DND-41 (cell line): ENCODE results near the gene EGFLAM.

ENCODE experiments used
- ATAC-seq: fragments of 200-7000 bp; cut with Tn5 transposase; 3 replicates; pipeline ENCODE4 v1.9.1; 2021; ENCODE audit warnings: low read depth; ENCODE audit not compliant: insufficient read depth
- DNase-seq: peaks from one replicate; pipeline ENCODE4 v3.0.0-alpha.2; 2020
- H2AFZ ChIP-seq: 2 replicates; pipeline ENCODE4 v1.6.0; 2012; ENCODE audit warnings: low read depth, low read length
- H3K27ac ChIP-seq: 2 replicates; pipeline ENCODE4 v1.5.1; 2012; ENCODE audit warnings: low read length, inconsistent platforms
- H3K27me3 ChIP-seq: fragments of 200-600 bp; sonication (generic); 2 replicates; pipeline ENCODE4 v1.6.0; 2012; ENCODE audit warnings: low read length, mild to moderate bottlenecking, inconsistent platforms; ENCODE audit not compliant: insufficient read depth, poor library complexity
- H3K36me3 ChIP-seq: 2 replicates; pipeline ENCODE4 v1.5.1; 2012; ENCODE audit warnings: low read length, inconsistent platforms; ENCODE audit not compliant: insufficient read depth
- H3K4me1 ChIP-seq: 2 replicates; pipeline ENCODE4 v1.5.1; 2012; ENCODE audit warnings: mild to moderate bottlenecking, low read length; ENCODE audit not compliant: insufficient read depth
- H3K4me2 ChIP-seq: 2 replicates; pipeline ENCODE4 v1.6.0; 2012; ENCODE audit warnings: mild to moderate bottlenecking, moderate library complexity, low read length, inconsistent platforms; ENCODE audit not compliant: insufficient read depth
- H3K4me3 ChIP-seq, 2 experiments: fragments of 200-600 bp in 1 of 2; shearing (Covaris generic) in 1 of 2; 2 replicates each; pipeline ENCODE4 v1.5.1; 2012 to 2016; ENCODE audit warnings: inconsistent platforms in 2 of 2, low read length in 2 of 2, mild to moderate bottlenecking in 2 of 2, low read depth in 1 of 2, moderate library complexity in 1 of 2
- H3K79me2 ChIP-seq: 2 replicates; pipeline ENCODE4 v1.6.0; 2012; ENCODE audit warnings: low read length, inconsistent platforms; ENCODE audit not compliant: insufficient read depth
- H3K9ac ChIP-seq: 2 replicates; pipeline ENCODE4 v1.6.0; 2012; ENCODE audit warnings: low read depth, mild to moderate bottlenecking, inconsistent platforms, low read length, moderate library complexity
- H3K9me3 ChIP-seq: 2 replicates; pipeline ENCODE4 v1.5.1; 2012; ENCODE audit warnings: low read length, moderate library complexity, mild to moderate bottlenecking, inconsistent platforms; ENCODE audit not compliant: insufficient read depth, severe bottlenecking
- H4K20me1 ChIP-seq: 2 replicates; pipeline ENCODE4 v1.6.0; 2012; ENCODE audit warnings: low read length; ENCODE audit not compliant: insufficient read depth
- CTCF ChIP-seq: IDR thresholded peaks from 2 replicates; pipeline ENCODE4 v1.5.1; 2012; ENCODE audit warnings: borderline replicate concordance, low read length, moderate library complexity, mild to moderate bottlenecking; ENCODE audit not compliant: poor library complexity, severe bottlenecking; ENCODE audit errors: extremely low read depth
- EZH2 ChIP-seq: IDR thresholded peaks from 3 replicates; pipeline ENCODE4 v1.6.1; 2012; ENCODE audit warnings: borderline replicate concordance, low read depth, mild to moderate bottlenecking, moderate library complexity, low read length, inconsistent platforms; ENCODE audit not compliant: severe bottlenecking

EGFLAM gene

DNA sequence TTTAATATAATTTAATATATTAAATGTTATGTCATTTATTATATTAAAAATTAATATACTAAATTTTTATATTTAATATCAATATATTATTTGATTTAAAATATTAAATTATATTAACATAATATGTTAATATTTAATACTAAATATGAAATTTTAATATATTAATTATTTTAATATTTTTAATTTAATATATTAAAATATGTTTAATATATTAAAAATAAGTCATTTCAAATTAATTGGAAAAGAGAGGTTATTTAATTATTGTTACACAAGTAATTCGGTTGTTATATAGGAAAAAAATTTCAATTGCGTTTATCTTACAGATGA is 183.9 kb downstream of the EGFLAM start:
- Histone ChIP-seq H3K4me2 (no peak overlapping the region), H4K20me1 (no peaks in the 10 kb centered on the region), H3K27me3 (peaks cover 30% of the 10 kb centered on the region), H3K9ac (no peak overlapping the region), H3K9me3 (no peaks in the 10 kb centered on the region), H3K79me2 (no peaks in the 10 kb centered on the region), H3K4me1 (no peaks in the 10 kb centered on the region), H3K36me3 (no peaks in the 10 kb centered on the region), H3K4me3 (no peak overlapping the region), H2AFZ (no peak overlapping the region), H3K27ac (no peak overlapping the region)
- DNase-seq (no peak), ATAC-seq (no peak)
- TF ChIP-seq CTCF (no peak), EZH2 (no peak)

DNA sequence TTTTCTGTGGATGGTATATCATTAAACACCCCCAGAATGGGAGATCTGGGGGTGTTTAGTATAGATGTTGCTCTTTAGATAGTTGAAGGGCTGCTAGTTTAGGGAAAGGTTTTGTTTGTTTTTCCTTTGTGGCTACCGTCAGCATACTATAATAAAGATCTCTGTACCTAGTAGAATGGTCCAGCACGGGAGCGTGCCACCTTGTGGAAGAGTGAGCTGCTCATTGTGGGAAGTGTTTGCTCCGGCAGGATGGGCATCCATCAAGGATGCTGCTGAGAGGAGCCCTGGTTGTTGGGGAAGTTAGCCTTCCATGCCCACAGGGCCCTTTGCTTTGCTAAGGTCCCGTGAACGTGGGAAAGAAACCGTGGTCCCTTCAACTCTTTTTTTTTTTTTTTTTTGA is 185.0 kb downstream of the EGFLAM start:
- no peak overlapping the region for H3K27ac ChIP-seq
- H3K36me3 ChIP-seq = no peaks in the 10 kb centered on the region
- TF ChIP-seq EZH2 (no peak), CTCF (no peak)
- no peak for DNase-seq
- H3K4me2 ChIP-seq = no peak overlapping the region
- peaks cover 35% of the 10 kb centered on the region for H3K27me3 ChIP-seq
- H3K9ac ChIP-seq = no peak overlapping the region
- H2AFZ ChIP-seq = no peak overlapping the region
- no peaks in the 10 kb centered on the region for H3K9me3 ChIP-seq
- no peaks in the 10 kb centered on the region for H3K79me2 ChIP-seq
- peaks cover 4% of the 10 kb centered on the region; the same call in 1 of the 2 replicates for H4K20me1 ChIP-seq
- no peaks in the 10 kb centered on the region for H3K4me1 ChIP-seq
- no peak for ATAC-seq
- H3K4me3 ChIP-seq = no peak overlapping the region

DNA sequence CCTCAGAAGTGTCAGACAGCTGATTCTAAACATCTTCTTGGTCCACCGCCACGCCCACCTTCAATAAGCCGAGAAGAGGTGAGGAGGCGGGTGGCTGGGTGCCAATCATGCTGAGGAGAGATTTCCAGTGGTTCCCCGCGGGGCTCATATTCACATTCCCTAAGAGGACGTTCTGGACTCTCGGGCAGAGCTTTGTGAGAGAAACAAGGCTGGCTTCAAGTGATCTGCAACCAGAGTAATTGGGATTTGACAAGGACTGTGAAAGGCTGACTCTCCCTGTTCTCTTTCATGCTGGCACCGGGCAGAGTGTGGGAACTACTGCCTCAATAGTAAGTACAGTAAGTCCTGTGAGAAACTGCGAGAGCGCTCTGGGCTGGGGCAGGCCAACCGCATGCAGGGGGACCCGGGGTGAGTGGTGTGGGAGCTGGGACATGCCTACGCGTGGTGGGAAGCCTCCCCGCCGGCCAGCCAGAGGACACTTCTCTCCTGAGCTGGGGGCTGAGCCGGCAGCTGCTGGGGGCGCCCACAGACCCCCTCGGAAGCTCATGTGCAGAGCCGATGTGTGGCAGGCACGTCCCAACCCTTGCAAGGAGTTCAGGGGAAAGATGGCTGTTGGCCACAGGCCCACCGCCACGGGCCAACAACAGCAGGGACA is 187.1 kb downstream of the EGFLAM start:
- no peak overlapping the region for H2AFZ ChIP-seq
- H4K20me1 ChIP-seq = peaks cover 20% of the 10 kb centered on the region
- H3K9me3 ChIP-seq = no peaks in the 10 kb centered on the region
- H3K36me3 ChIP-seq = no peaks in the 10 kb centered on the region
- no peak overlapping the region for H3K4me3 ChIP-seq
- H3K79me2 ChIP-seq = no peaks in the 10 kb centered on the region
- no peak overlapping the region for H3K27ac ChIP-seq
- DNase-seq = no peak
- TF ChIP-seq CTCF (no peak), EZH2 (no peak)
- ATAC-seq = no peak
- no peaks in the 10 kb centered on the region for H3K4me1 ChIP-seq
- H3K4me2 ChIP-seq = no peak overlapping the region
- no peak overlapping the region for H3K9ac ChIP-seq
- H3K27me3 ChIP-seq = peaks cover 46% of the 10 kb centered on the region

- H2AFZ ChIP-seq = no peak overlapping the region
- TF ChIP-seq EZH2 (no peak), CTCF (no peak)
- DNase-seq (no peak), ATAC-seq (no peak)
- peaks cover 20% of the 10 kb centered on the region for H4K20me1 ChIP-seq
- no peak overlapping the region for H3K27ac ChIP-seq
- no peaks in the 10 kb centered on the region for H3K79me2 ChIP-seq
- H3K4me3 ChIP-seq = no peak overlapping the region
- no peak overlapping the region for H3K9ac ChIP-seq
- H3K4me2 ChIP-seq = no peak overlapping the region
- no peaks in the 10 kb centered on the region for H3K36me3 ChIP-seq
- H3K9me3 ChIP-seq = no peaks in the 10 kb centered on the region
- peaks cover 47% of the 10 kb centered on the region for H3K27me3 ChIP-seq
- no peaks in the 10 kb centered on the region for H3K4me1 ChIP-seq
Measured at GRCh38 chr5:38446029-38446522, 187.7 kb downstream of the EGFLAM start.
